GM21515 (cell line): ENCODE results near the gene KRTAP10-1.

ENCODE experiments used
- ATAC-seq: cut with Tn5 transposase; IDR thresholded peaks from one replicate; pipeline ENCODE4 v1.9.1; 2021; ENCODE audit not compliant: unreplicated experiment

The KRTAP10-1 gene

GRCh38 chr21:44492567-44493385 lies 47.2 kb downstream of the KRTAP10-1 start:
- no peak for ATAC-seq

DNA sequence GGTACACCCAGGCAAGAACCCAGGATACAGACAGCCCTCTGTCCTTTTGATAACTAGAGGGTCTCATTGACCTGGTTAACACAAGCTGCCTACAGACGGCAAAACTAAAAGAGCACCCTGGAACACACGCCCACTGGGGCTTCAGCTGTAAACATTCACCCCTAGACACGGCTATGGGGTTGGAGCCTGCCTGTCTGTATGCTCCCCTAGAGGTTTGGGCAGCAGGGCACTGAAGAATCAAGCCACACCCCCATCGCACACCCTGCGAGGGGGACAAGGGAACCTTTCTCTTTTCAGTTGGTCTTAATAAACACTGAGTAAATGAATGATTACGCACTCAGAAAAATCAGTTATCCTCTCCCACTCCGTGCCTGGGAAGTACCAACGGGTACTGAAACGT lies 49.2 kb downstream of the KRTAP10-1 start:
- ATAC-seq: no peak

GRCh38 chr21:44490405-44490804 lies 49.6 kb downstream of the KRTAP10-1 start:
- no peak for ATAC-seq

DNA sequence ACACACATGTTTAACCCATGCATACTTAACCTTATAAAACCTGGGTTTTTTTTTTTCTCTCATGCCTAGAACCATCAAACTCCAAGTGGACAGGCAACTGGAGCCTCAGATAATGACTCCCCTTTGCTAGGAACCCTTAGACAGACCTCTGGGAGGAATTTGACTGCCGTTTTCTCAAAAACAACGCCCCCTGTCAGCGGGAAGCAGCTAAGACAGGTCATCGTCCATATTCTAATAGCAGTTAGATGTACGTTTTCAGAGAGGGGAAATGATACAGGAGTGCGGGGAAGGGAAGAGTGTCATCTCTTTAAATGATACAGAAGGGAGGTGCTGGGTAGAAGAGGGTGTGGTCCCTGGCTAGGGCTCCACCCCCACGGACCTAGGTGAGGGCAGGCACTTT lies 50.0 kb downstream of the KRTAP10-1 start:
- no peak for ATAC-seq
